ENCODE measurements around the gene HOXA3. TPM values are rescaled to one million over a fixed set of nuclear protein-coding genes. Genes with fewer than 3 reads are reported as not detected.

HOXA3 gene
- total and polyA plus RNA-seq, 8 donors: 0.87 to 42.6 (median 5.0) TPM

GRCh38 chr7:27163288-27164044 is 11.1 kb upstream of the HOXA3 start:
- no peak for DNase-seq
- Histone ChIP-seq H3K4me3 (peak overlapping the region in 2 of 4 donors; percentile 23 to 41), H3K27me3 (peaks cover 41 to 100% (median 91%) of the 10 kb centered on the region in 3 donors), H3K9me3 (peaks cover 0 to 21% (median 9%) of the 10 kb centered on the region in 4 donors), H3K36me3 (no peaks in the 10 kb centered on the region), H3K4me1 (peaks cover 16 to 53% (median 47%) of the 10 kb centered on the region in 4 donors), H3K27ac (no peak overlapping the region)
- WGBS, 5 donors: 40 to 49% (median 42%) methylated on average over 24 of the region's 24 CpGs
- intact Hi-C loops (cut with DNase I; ENCODE audit: low total_unique reads): loop anchor here (5.0 kb wide), 2 partner anchors 481 to 796 kb away; no protein-coding TSS in a partner anchor
- no peak for TF ChIP-seq EP300 (IDR thresholded peaks at IDR 0.05)
- no peak for TF ChIP-seq POLR2A (IDR thresholded peaks at IDR 0.05)
- TF ChIP-seq CTCF (IDR thresholded peaks at IDR 0.05): no peak
- TF ChIP-seq POLR2AphosphoS5 (IDR thresholded peaks at IDR 0.05): no peak

GRCh38 chr7:27162561-27163287 is 10.3 kb upstream of the HOXA3 start:
- Histone ChIP-seq H3K27me3 (peaks cover 38 to 100% (median 91%) of the 10 kb centered on the region in 3 donors), H3K9me3 (peaks cover 0 to 21% (median 9%) of the 10 kb centered on the region in 4 donors), H3K4me1 (peaks cover 16 to 54% (median 48%) of the 10 kb centered on the region in 4 donors), H3K4me3 (no peak overlapping the region), H3K36me3 (no peaks in the 10 kb centered on the region), H3K27ac (peak overlapping the region in 1 of 5 donors; percentile 99)
- DNase-seq: no peak
- intact Hi-C loops (cut with DNase I; ENCODE audit: low total_unique reads): loop anchor here (5.0 kb wide), 2 partner anchors 480 to 795 kb away; no protein-coding TSS in a partner anchor
- 58 to 72% (median 64%) methylated on average over 7 of the region's 7 CpGs for WGBS, 5 donors
- TF ChIP-seq POLR2A (IDR thresholded peaks at IDR 0.05): no peak
- TF ChIP-seq EP300 (IDR thresholded peaks at IDR 0.05): no peak

GRCh38 chr7:27161721-27162560 is 9.6 kb upstream of the HOXA3 start:
- H3K36me3 ChIP-seq: no peaks in the 10 kb centered on the region
- H3K9me3 ChIP-seq: peaks cover 0 to 21% (median 9%) of the 10 kb centered on the region in 4 donors
- DNase-seq: no peak
- peak overlapping the region in 1 of 5 donors; percentile 99 for H3K27ac ChIP-seq
- WGBS, 5 donors: 28 to 44% (median 37%) methylated on average over 19 to 30 of the region's 30 CpGs
- H3K4me3 ChIP-seq: peak overlapping the region in 3 of 4 donors; percentile 58 to 67 (median 61)
- intact Hi-C loops (cut with DNase I; ENCODE audit: low total_unique reads): loop anchor here (5.0 kb wide), 2 partner anchors 480 to 795 kb away; no protein-coding TSS in a partner anchor
- H3K4me1 ChIP-seq: peaks cover 16 to 56% (median 47%) of the 10 kb centered on the region in 4 donors
- peaks cover 34 to 100% (median 91%) of the 10 kb centered on the region in 3 donors for H3K27me3 ChIP-seq
- TF ChIP-seq EP300 (IDR thresholded peaks at IDR 0.05): no peak
- TF ChIP-seq POLR2A (IDR thresholded peaks at IDR 0.05): no peak
- no peak for TF ChIP-seq POLR2AphosphoS5 (IDR thresholded peaks at IDR 0.05)
- TF ChIP-seq CTCF (IDR thresholded peaks at IDR 0.05): no peak

GRCh38 chr7:27161214-27161720 is 8.9 kb upstream of the HOXA3 start:
- peaks cover 27 to 100% (median 91%) of the 10 kb centered on the region in 3 donors for H3K27me3 ChIP-seq
- TF ChIP-seq POLR2A (IDR thresholded peaks at IDR 0.05): no peak
- TF ChIP-seq CTCF (IDR thresholded peaks at IDR 0.05): peak in 1 of 7 experiments; percentile 46
- TF ChIP-seq POLR2AphosphoS5 (IDR thresholded peaks at IDR 0.05): no peak
- peaks cover 16 to 56% (median 47%) of the 10 kb centered on the region in 4 donors for H3K4me1 ChIP-seq
- intact Hi-C loops (cut with DNase I; ENCODE audit: low total_unique reads): loop anchor here (5.0 kb wide), 2 partner anchors 479 to 794 kb away; no protein-coding TSS in a partner anchor
- peak overlapping the region; percentile 54 to 67 (median 60) for H3K4me3 ChIP-seq
- no peaks in the 10 kb centered on the region for H3K36me3 ChIP-seq
- DNase-seq: peak in 1 of 2 donors; percentile 28
- H3K27ac ChIP-seq: peak overlapping the region in 1 of 5 donors; percentile 99
- WGBS, 5 donors: 6 to 14% (median 10%) methylated on average over 23 to 27 of the region's 27 CpGs
- peaks cover 0 to 19% (median 6%) of the 10 kb centered on the region in 4 donors for H3K9me3 ChIP-seq
